Right lobe of liver (tissue), 6 donors: Measurements from ENCODE around the gene ATAD1. TPM values are rescaled to one million over a fixed set of nuclear protein-coding genes. Genes with fewer than 3 reads are reported as not detected.

Source experiments
- ATAC-seq, 4 donors: fragments of 200-7000 bp; cut with Tn5 transposase; one replicate each; pipeline ENCODE4 v1.9.1; 2020; ENCODE audit warnings: mild to moderate bottlenecking in 4 of 4, moderate library complexity in 4 of 4
- DNase-seq, 3 donors: peaks; one replicate each; pipeline ENCODE4 v3.0.0-alpha.2; 2020
- H3K27ac ChIP-seq, 3 donors: fragments of 200-600 bp; one replicate each; pipeline ENCODE4 v1.8.0; 2022
- H3K27me3 ChIP-seq, 2 donors: fragments of 200-600 bp; one replicate each; pipeline ENCODE4 v1.8.0; 2022
- H3K36me3 ChIP-seq, 4 donors: fragments of 200-600 bp; sonication (generic) in 1 of 4; one replicate each; pipeline versions ENCODE4 v1.5.1 to v1.8.0; 2017 to 2022; ENCODE audit warnings: control low read depth in 1 of 4
- H3K4me1 ChIP-seq, 4 donors: fragments of 200-600 bp; sonication (generic) in 1 of 4; one replicate each; pipeline versions ENCODE4 v1.5.1 to v1.8.0; 2017 to 2022; ENCODE audit warnings: control low read depth in 1 of 4
- H3K4me3 ChIP-seq, 3 donors: fragments of 200-600 bp; one replicate each; pipeline ENCODE4 v1.8.0; 2022
- H3K9me3 ChIP-seq, 4 donors: fragments of 200-600 bp; sonication (generic) in 1 of 4; one replicate each; pipeline versions ENCODE4 v1.5.1 to v1.8.0; 2017 to 2022; ENCODE audit warnings: control low read depth in 1 of 4
- POLR2A ChIP-seq: fragments of 450-650 bp; IDR thresholded peaks from one replicate; pipeline ENCODE4 v1.6.1; 2017; ENCODE audit warnings: antibody characterized with exemption, mild to moderate bottlenecking
- WGBS: methylation state at CpG from one replicate; pipeline ENCODE4 v1.1.6; 2018; ENCODE audit warnings: low coverage, low lambda C conversion rate; ENCODE audit not compliant: insufficient coverage; ENCODE audit errors: missing lambda C conversion rate; 5-methylcytosine and 5-hydroxymethylcytosine counted together
- intact Hi-C, 2 donors: fragments of 100-400 bp; cut with DNase I; formaldehyde crosslinking; loops; one replicate each; pipeline versions ENCODE4 v1.11.2 to v1.14.1; 2022
- total RNA-seq, 6 experiments: library from RNA; depleted of rRNA in 2 of 6; stranded (reverse); fragments of >200 nt in 2 of 6; fragmentation: NEBNext Ultra II Directional in 3 of 6; extraction: Animal tissue kit (Norgen Biotek cat#: 25700) in 3 of 6; gene quantifications; one replicate each; pipeline versions ENCODE4 v1.1.0 to v1.2.4, GENCODE V29; 2016 to 2023
- TF ChIP-seq, protein P1 (sequence below), 4 donors: fragments of 200-600 bp in 3 of 4; fragments of 450-650 bp in 1 of 4; IDR thresholded peaks; one replicate each; pipeline versions ENCODE4 v1.5.1 to v1.8.0; 2016 to 2022; ENCODE audit warnings: antibody characterized with exemption in 4 of 4, mild to moderate bottlenecking in 2 of 4
- donor health status: DM: no; HTN: yes; CAD: no.
- donor health status: DM: no; HTN: no; CAD: no.
- donor health status: DM: no; HTN: no; CAD: no.
- donor health status: DM: no; HTN: yes; CAD: no.
- donor health status: DM: no; HTN: yes; CAD: no.

ATAD1 gene
- total RNA-seq, 6 experiments from 2014 or later, result 17.4 to 24.2 (median 22.3) TPM

DNA sequence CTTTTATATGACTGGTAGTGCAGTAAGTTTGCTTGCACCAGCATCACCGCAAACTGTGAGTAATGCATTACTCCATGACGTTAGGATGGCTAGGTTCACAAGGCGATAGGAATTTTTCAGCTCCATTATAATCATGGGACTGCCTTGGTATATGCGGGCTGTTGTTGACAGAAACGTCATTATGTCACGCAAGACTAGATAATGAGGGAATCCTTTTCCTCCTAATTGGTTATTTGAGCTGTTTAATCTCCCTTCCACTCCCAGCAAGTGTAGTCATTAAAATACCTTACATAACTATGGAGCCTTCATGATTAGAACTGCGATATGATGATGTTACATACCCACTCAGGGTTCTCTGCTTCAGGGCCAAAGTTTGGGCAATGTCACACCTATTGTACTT lies 28.0 kb upstream of the ATAD1 start:
- WGBS, result 75% methylated on average over 7 of the region's 7 CpGs
- Histone ChIP-seq H3K27me3 (no peaks in the 10 kb centered on the region), H3K4me3 (no peak overlapping the region), H3K36me3 (no peaks in the 10 kb centered on the region), H3K27ac (no peak overlapping the region), H3K4me1 (peaks cover 0 to 7% (median 1%) of the 10 kb centered on the region in 4 donors), H3K9me3 (no peaks in the 10 kb centered on the region)
- TF ChIP-seq, protein P1, sequence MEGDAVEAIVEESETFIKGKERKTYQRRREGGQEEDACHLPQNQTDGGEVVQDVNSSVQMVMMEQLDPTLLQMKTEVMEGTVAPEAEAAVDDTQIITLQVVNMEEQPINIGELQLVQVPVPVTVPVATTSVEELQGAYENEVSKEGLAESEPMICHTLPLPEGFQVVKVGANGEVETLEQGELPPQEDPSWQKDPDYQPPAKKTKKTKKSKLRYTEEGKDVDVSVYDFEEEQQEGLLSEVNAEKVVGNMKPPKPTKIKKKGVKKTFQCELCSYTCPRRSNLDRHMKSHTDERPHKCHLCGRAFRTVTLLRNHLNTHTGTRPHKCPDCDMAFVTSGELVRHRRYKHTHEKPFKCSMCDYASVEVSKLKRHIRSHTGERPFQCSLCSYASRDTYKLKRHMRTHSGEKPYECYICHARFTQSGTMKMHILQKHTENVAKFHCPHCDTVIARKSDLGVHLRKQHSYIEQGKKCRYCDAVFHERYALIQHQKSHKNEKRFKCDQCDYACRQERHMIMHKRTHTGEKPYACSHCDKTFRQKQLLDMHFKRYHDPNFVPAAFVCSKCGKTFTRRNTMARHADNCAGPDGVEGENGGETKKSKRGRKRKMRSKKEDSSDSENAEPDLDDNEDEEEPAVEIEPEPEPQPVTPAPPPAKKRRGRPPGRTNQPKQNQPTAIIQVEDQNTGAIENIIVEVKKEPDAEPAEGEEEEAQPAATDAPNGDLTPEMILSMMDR (IDR thresholded peaks at IDR 0.05), result no peak
- no peak for TF ChIP-seq POLR2A
- DNase-seq, result no peak
- intact Hi-C loops, result no loop called here
- ATAC-seq, result no peak

- no peak for ATAC-seq
- H3K27me3 ChIP-seq, result no peaks in the 10 kb centered on the region
- H3K27ac ChIP-seq, result no peak overlapping the region
- no peak for DNase-seq
- no peak overlapping the region for H3K4me3 ChIP-seq
- peaks cover 0 to 3% (median 0%) of the 10 kb centered on the region in 4 donors for H3K4me1 ChIP-seq
- H3K36me3 ChIP-seq, result no peaks in the 10 kb centered on the region
- no peak for TF ChIP-seq POLR2A
- TF ChIP-seq, protein P1 (IDR thresholded peaks at IDR 0.05), result no peak
- intact Hi-C loops, result no loop called here
- 88% methylated on average over 3 of the region's 3 CpGs for WGBS
- no peaks in the 10 kb centered on the region for H3K9me3 ChIP-seq
These were observed 27.6 kb upstream of the ATAD1 start for GRCh38 chr10:87845624-87845998.

- Histone ChIP-seq H3K36me3 (no peaks in the 10 kb centered on the region), H3K27ac (no peak overlapping the region), H3K27me3 (no peaks in the 10 kb centered on the region), H3K9me3 (no peaks in the 10 kb centered on the region), H3K4me1 (no peaks in the 10 kb centered on the region), H3K4me3 (no peak overlapping the region)
- no peak for TF ChIP-seq POLR2A
- TF ChIP-seq, protein P1 (IDR thresholded peaks at IDR 0.05), result no peak
- intact Hi-C loops, result no loop called here
- no peak for DNase-seq
- WGBS, result 33% methylated on average over 1 of the region's 1 CpG
- peak in 1 of 4 donors; percentile 29 for ATAC-seq
These were observed 27.0 kb upstream of the ATAD1 start for GRCh38 chr10:87844837-87845623.

GRCh38 chr10:87843714-87844113 lies 25.7 kb upstream of the ATAD1 start:
- Histone ChIP-seq H3K9me3 (no peaks in the 10 kb centered on the region), H3K27ac (no peak overlapping the region), H3K4me1 (no peaks in the 10 kb centered on the region), H3K27me3 (no peaks in the 10 kb centered on the region), H3K36me3 (no peaks in the 10 kb centered on the region), H3K4me3 (no peak overlapping the region)
- WGBS, result 89% methylated on average over 3 of the region's 4 CpGs
- ATAC-seq (no peak), DNase-seq (no peak)
- intact Hi-C loops, result no loop called here
- TF ChIP-seq, protein P1 (IDR thresholded peaks at IDR 0.05), result no peak
- TF ChIP-seq POLR2A, result no peak
